Erythroblast (primary cell): ENCODE results near the gene SLC35G6.
A peak's percentile ranks its signal among the peaks of the same experiment; 100 is the strongest.

Source experiments
- DNase-seq, 2 experiments: peaks; one replicate each; lab custom pipeline; 2025; lab: John Stamatoyannopoulos, UW
- GATA1 ChIP-seq: IDR thresholded peaks from 2 replicates; pipeline ENCODE4 v1.6.1; 2011; ENCODE audit warnings: low read depth, mild to moderate bottlenecking, control low read depth, low read length, moderate library complexity
- POLR2A ChIP-seq: IDR thresholded peaks from 2 replicates; pipeline ENCODE4 v1.6.1; 2011; ENCODE audit warnings: mild to moderate bottlenecking, low read length

The SLC35G6 gene

DNA sequence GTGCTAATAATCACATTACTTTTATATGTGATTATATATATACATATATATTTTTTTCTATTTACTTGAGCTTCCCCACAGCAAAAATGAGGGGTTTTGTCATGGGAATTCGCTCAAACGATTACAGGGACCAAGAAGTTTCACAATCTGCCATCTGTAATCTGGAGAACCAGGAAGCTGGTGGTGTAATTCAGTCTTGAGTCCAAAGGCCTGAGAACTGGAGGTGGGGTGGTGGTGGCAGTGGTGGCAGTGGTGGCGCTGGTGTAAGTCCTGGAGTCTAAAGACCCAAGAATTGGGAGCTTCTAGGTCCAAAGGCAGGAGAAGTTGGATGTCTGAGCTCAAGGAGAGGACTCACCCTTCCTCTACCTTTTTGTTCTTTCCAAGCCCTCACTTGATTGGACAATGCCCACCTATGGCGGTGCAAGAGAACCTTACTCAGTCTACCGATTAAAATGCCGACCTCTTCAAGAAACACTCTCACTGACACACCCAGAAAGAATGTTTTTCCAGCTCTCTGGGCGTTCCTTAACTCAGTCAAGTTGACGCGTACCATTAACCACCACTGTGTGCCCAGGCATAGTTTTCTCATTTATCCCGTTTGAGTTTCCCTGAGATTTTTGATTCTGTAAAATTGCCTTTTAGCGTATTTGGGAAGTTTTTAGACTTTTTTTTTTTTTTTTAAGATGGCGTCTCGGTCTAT, 34.8 kb downstream of the SLC35G6 start:
- DNase-seq: no peak
- TF ChIP-seq GATA1 (no peak), POLR2A (no peak)

DNA sequence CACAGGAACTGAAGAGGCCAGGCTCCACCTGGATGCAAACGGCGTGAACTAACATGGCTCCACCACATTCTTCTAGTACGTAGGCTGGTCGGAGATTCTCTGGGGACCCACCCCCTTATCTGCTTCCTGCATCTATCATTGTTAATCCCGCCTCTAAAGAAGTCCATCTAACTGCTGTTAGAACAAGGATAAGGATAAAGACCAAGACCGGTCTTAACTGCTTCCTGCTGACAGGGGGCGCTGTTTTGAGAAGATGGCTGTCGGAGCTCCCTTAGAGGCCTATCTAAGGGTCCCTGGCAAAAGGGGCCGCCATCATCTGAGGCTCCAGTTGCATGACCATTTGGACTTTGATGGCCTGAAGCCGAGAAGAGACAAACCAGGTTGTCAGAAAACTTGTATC, 41.8 kb downstream of the SLC35G6 start:
- peak; percentile 74 to 80 for DNase-seq

DNA sequence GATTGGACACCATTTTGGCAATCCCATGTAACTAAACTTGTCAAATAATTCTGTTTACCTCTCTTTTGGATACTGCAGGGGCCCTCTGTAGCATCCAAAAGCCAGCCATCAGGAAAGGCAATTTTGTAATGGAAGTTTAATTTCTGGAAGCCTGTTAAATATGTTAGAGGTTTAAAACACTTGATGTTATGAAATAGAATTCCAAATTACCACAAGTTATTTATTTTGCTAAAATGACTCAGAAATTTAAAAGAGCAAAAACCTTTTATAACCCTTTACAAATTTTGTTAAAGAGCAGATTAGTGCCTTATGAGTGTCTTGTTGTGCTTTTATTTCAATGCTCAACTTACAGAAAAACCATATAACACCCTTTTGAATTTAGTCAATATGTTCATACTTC, 47.6 kb downstream of the SLC35G6 start:
- no peak for DNase-seq
- TF ChIP-seq POLR2A: no peak
- no peak for TF ChIP-seq GATA1

More for the DNA sequence above, 41.8 kb downstream of the SLC35G6 start:
- no peak for TF ChIP-seq POLR2A
- TF ChIP-seq GATA1: no peak

DNA sequence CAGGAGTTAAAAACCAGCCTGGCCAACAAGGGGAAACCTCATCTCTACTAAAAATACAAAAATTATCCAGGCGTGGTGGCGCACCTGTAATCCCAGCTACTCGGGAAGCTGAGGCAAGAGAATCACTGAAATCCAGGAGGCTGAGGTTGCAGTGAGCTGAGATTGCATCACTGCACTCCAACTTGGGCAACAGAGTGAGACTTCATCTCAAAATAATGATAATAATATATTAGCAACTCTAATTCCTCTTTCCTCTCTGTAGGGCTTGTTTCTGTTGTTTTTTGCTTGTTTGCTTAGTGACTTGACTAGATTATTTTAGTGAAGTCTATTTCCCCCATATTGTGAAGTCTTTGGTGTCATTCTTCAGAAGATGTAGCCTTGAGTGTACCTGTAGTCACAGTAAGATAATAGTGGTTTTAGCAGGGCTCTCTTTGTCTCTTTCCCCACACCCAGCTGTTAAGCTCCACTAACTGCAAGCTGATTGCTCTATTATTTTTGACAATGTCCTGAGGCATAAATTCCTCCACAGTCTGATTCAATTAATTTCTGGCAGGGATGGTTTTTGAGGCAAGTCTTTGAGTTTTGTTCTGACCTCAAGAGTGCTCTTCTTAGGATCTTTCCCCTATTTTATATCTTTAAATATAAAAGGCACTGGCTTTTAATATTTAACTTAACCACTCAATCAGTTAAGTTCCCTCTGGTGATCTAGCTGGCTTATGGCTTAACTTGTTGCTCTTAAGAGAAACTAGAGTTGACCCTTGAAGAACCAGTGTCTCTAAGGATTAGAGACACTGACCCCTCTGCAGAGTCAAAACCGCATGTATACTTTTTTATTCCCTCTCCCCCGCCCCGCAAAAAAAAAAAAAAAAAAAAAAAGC, 49.0 kb downstream of the SLC35G6 start:
- TF ChIP-seq GATA1 (no peak), POLR2A (no peak)
- DNase-seq: no peak
